Endothelial cell (in vitro differentiated cells): ENCODE data around the gene SVIL. TPM values are rescaled to one million over a fixed set of nuclear protein-coding genes. Genes with fewer than 3 reads are reported as not detected.

Experiments used
- DNase-seq: peaks from one replicate; pipeline ENCODE4 v3.0.0; 2021; ENCODE audit warnings: low spot score
- H3K27ac Mint-ChIP-seq: one replicate; pipeline ENCODE4 v1.8.0; 2021; ENCODE audit warnings: mixed read lengths, inconsistent platforms; ENCODE audit not compliant: unreplicated experiment
- H3K27me3 Mint-ChIP-seq: one replicate; pipeline ENCODE4 v1.8.0; 2021; ENCODE audit warnings: mild to moderate bottlenecking, moderate library complexity, mixed read lengths, inconsistent platforms; ENCODE audit not compliant: unreplicated experiment
- H3K36me3 Mint-ChIP-seq: one replicate; pipeline ENCODE4 v1.8.0; 2021; ENCODE audit warnings: mild to moderate bottlenecking, low read depth, mixed read lengths, inconsistent platforms; ENCODE audit not compliant: unreplicated experiment
- H3K4me1 Mint-ChIP-seq: one replicate; pipeline ENCODE4 v1.8.0; 2021; ENCODE audit warnings: mild to moderate bottlenecking, mixed read lengths, inconsistent platforms; ENCODE audit not compliant: unreplicated experiment
- H3K4me3 Mint-ChIP-seq: one replicate; pipeline ENCODE4 v1.8.0; 2021; ENCODE audit warnings: mild to moderate bottlenecking, mixed read lengths, inconsistent platforms; ENCODE audit not compliant: unreplicated experiment
- H3K9me3 Mint-ChIP-seq: one replicate; pipeline ENCODE4 v1.8.0; 2021; ENCODE audit warnings: mixed read lengths, inconsistent platforms; ENCODE audit not compliant: unreplicated experiment
- microRNA-seq: library from miRNA; unstranded; fragments of <30 nt; microRNA quantifications from one replicate; pipeline ENCODE4, GENCODE V29; 2020; ENCODE audit not compliant: unreplicated experiment
- total RNA-seq: library from RNA; stranded (reverse); fragmentation: NEBNext Ultra II Directional; extraction: Animal tissue kit (Norgen Biotek cat#: 25700); gene quantifications from one replicate; pipeline ENCODE4 v1.2.1, GENCODE V29; 2021; ENCODE audit not compliant: unreplicated experiment
- TF ChIP-seq, protein P1 (sequence below): fragments of 200-600 bp; sonication (generic); IDR thresholded peaks from one replicate; pipeline ENCODE4 v1.5.0; 2021; ENCODE audit warnings: antibody characterized with exemption; ENCODE audit not compliant: unreplicated experiment

Gene SVIL
- total RNA-seq, 1 donor from 2014 or later: 125 TPM

- Mint-ChIP-seq H3K27ac (no peak overlapping the region), H3K4me3 (no peak overlapping the region), H3K27me3 (peaks cover 1% of the 10 kb centered on the region), H3K4me1 (no peaks in the 10 kb centered on the region), H3K36me3 (peaks cover 12% of the 10 kb centered on the region), H3K9me3 (no peaks in the 10 kb centered on the region)
- DNase-seq: no peak
- TF ChIP-seq, protein P1, sequence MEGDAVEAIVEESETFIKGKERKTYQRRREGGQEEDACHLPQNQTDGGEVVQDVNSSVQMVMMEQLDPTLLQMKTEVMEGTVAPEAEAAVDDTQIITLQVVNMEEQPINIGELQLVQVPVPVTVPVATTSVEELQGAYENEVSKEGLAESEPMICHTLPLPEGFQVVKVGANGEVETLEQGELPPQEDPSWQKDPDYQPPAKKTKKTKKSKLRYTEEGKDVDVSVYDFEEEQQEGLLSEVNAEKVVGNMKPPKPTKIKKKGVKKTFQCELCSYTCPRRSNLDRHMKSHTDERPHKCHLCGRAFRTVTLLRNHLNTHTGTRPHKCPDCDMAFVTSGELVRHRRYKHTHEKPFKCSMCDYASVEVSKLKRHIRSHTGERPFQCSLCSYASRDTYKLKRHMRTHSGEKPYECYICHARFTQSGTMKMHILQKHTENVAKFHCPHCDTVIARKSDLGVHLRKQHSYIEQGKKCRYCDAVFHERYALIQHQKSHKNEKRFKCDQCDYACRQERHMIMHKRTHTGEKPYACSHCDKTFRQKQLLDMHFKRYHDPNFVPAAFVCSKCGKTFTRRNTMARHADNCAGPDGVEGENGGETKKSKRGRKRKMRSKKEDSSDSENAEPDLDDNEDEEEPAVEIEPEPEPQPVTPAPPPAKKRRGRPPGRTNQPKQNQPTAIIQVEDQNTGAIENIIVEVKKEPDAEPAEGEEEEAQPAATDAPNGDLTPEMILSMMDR: no peak
These were observed 223.0 kb downstream of the SVIL start for GRCh38 chr10:29411666-29412315.

DNA sequence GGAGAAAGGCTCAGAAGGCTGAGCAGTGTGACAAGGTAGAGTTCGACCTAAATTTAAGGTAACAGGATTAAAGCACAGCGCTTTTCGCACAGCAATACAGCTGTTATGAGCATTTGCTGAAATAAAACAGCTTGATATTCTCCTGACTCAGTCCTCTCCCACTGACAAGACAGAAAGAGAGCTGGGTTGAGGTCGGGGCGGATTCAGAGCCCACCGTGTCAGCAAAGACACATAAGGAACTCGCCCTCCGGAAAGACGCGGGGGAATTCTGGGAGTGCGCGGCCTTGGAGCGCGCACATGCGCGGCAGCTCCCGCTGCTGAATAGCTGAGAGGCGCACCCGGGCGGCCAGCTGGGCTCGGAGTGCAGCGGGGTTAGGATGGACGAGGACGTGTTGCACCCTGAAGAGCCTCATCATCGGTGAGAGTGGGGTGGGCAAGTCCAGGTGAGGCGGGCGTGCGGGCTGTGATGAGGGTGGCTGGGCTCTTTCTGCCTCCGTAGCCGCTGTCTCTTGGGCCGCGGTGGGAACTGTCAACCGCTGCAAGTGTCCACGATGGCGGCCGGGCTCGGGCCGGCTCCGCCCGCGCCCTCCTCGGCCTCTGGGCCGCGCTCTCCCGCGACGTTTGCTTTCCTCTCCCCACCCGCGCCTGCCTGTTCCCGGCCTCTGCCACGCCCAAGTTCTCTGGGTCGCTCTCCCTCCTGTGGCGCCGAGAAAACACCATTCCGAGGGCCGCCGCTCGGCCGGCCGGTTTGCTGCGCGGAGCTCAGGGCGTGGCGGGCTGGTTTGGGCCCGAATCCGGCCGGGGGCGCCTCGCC is 225.3 kb downstream of the SVIL start:
- no peak overlapping the region for H3K27ac Mint-ChIP-seq
- TF ChIP-seq, protein P1: no peak
- no peak for DNase-seq
- H3K27me3 Mint-ChIP-seq: peaks cover 1% of the 10 kb centered on the region
- H3K4me1 Mint-ChIP-seq: no peaks in the 10 kb centered on the region
- H3K36me3 Mint-ChIP-seq: peaks cover 12% of the 10 kb centered on the region
- H3K9me3 Mint-ChIP-seq: no peaks in the 10 kb centered on the region
- peak overlapping the region; percentile 88 for H3K4me3 Mint-ChIP-seq

DNA sequence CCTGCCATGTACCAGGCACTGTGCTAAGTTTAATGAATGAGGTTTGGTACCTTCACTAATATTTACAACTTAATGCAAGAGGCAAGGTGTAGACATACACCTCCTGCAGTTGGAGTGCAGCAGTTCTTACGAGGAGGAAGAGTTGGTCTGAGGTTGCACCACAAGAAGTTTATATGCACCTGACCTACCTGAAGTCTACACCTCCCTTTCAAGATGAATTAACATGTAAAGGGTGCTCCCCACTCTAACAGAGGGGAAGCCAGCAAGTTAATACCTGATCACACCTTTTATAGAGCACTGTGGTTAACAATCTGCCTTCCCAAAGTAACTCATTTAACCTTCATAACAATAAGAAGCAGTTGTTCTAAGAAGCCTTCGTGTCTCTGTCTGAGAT is 225.9 kb downstream of the SVIL start:
- H3K4me1 Mint-ChIP-seq: no peaks in the 10 kb centered on the region
- no peak overlapping the region for H3K4me3 Mint-ChIP-seq
- no peak overlapping the region for H3K27ac Mint-ChIP-seq
- TF ChIP-seq, protein P1: no peak
- no peaks in the 10 kb centered on the region for H3K9me3 Mint-ChIP-seq
- peaks cover 12% of the 10 kb centered on the region for H3K36me3 Mint-ChIP-seq
- DNase-seq: no peak
- peaks cover 1% of the 10 kb centered on the region for H3K27me3 Mint-ChIP-seq

Small RNAs within 50 kb of the gene (microRNA-seq; reads per million reads assigned to microRNA genes)
- gene MIR604 (not detected), gene MIR938 (not detected)
